Measurements from ENCODE around the gene ESYT2. TPM values are rescaled to one million over a fixed set of nuclear protein-coding genes. Genes with fewer than 3 reads are reported as not detected.

Gene ESYT2
- polyA plus RNA-seq, 1 donor, result 47.7 TPM

- DNase-seq, result no peak
These were observed 932 bp downstream of the ESYT2 start for GRCh38 chr7:158828133-158829020.

DNA sequence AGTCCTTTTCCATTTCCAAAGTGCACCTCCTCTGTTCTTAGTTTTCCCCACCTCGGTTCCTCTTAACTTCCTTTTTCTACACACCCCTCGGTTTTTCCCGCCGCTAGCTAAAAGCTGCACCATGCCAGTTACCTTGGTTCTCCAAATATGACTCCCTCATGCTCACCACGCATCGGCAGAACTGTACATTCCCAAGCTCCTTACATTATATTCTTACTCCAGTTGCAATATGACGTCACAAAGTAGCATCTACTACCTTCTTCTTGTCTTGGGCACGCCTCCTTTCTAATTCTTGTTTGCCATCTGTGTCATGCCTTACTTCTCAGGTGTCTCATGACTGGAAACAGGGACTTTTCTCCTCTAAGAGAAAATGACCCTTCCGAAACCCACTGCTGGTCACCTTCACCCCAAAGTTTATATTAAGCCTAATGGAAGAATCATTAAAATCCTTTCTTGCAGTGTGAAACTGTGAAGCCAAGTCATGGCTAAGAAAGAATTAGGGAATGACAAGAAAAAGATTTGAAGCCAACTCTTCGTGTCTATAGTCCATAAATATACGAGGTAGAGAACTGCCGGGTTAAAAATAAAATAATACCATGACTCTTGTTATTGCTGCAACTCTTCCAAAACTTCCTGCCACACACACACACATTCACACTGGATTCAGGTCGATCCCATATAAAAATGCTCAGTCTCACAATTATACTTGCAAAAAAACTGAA, 1.7 kb downstream of the ESYT2 start:
- DNase-seq, result no peak

GRCh38 chr7:158825628-158826289, 3.5 kb downstream of the ESYT2 start:
- DNase-seq, result no peak

DNA sequence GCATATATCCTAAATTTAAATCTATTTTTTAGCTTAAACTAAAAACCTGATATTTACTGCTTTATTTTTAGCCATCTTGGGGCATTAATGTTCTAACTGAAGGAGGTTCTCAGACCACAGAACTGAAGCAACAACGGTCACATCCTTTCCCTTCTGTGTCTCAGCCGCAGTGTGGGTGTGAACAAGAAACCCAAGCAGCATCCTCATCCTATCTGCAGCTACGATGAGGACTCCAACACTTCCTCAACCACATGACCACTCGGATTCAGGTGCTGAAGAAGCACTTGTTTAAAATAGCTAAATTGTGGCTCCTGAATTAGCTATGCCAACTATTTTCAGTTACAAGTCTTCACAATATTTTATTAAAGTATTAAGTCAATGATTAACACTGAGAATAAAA, 5.3 kb downstream of the ESYT2 start:
- no peak for DNase-seq

DNA sequence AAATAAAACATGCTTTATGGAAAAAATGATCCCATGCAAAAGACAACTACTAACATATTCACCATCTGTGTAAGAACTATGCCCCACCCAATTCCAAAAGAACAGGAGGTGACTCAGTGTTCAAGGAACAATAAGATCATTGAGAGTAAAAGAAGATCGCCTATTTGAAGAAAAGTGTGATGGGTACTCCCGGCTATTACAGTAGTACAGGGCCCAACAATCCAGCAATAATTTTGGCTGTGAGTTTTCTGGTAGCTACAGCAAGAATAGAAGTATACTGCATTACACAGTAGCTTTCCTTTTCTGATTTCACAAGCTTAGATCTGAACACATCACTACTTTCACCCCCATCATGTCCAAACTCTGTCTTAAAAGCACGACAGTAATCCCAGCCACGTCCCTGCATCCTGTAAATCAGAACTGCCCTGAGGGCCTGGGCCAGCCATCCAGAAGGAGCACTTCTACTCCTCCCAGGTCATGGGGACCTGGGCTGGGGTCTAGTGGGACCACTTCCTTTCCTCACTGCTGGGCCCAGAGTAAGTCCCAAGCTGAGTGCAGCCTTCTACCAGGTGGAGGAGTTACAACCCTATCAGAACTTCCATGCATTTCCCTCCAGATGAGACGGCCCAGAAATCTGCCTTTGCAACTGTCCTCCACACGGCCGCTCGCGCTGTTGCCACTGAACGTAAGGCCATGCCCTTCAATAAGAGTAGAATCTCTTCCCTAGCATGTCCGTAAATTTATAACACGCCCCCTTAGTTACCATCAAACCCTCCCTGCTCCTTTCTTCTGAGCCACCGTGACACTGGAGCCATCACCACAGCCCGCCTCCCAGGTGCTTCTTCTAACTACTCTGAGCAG, 7.9 kb downstream of the ESYT2 start:
- DNase-seq, result no peak

DNA sequence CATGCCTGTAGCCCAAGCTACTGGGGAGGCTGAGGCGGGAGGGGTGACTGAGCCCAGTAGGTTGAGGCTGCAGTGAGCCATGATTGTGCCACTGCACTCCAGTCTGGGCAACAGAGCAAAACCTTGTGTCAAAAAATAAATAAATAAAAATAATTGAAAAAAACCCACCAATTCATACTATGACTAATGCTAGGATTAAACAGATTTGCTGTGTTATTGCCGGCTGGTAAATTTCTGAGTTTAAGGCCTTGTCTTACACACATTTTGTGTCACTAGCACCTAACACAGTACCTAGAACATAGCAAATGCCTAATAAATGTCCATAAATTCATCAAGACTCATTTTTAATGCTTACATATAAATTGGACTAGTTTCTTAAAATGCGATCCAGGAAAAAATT, 8.7 kb downstream of the ESYT2 start:
- DNase-seq, result no peak

- no peak for DNase-seq
These were observed 9.6 kb downstream of the ESYT2 start for GRCh38 chr7:158819571-158820203.

GRCh38 chr7:158818325-158819213, 10.7 kb downstream of the ESYT2 start:
- DNase-seq, result peak; percentile 70

- DNase-seq, result no peak
These were observed 12.3 kb downstream of the ESYT2 start for GRCh38 chr7:158816995-158817394.

- no peak for DNase-seq
These were observed 13.0 kb downstream of the ESYT2 start for GRCh38 chr7:158816271-158816670.

- DNase-seq, result no peak
These were observed 13.5 kb downstream of the ESYT2 start for GRCh38 chr7:158815800-158816128.

GRCh38 chr7:158815083-158815799, 14.1 kb downstream of the ESYT2 start:
- DNase-seq, result no peak

DNA sequence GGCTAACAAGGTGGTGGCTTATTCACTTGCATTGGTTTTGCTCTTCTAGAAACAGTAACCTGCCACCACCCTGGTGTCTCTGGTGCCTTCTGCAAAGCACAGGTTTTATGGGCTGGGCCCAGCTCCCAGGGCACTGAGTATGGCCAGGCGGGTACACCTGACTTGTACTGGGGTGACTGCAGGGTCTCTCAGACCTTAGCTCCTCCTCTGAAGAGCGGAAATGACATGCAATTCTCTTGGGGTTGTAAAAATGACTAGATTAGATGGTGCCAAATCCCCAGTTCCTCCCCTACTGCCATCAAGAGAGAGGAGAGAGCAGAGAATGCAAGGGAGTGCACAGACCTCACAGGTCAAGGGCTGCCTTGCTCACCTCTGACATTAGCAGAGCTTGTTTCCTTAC, 14.7 kb downstream of the ESYT2 start:
- no peak for DNase-seq

- no peak for DNase-seq
These were observed 16.6 kb downstream of the ESYT2 start for GRCh38 chr7:158812684-158813083.

DNA sequence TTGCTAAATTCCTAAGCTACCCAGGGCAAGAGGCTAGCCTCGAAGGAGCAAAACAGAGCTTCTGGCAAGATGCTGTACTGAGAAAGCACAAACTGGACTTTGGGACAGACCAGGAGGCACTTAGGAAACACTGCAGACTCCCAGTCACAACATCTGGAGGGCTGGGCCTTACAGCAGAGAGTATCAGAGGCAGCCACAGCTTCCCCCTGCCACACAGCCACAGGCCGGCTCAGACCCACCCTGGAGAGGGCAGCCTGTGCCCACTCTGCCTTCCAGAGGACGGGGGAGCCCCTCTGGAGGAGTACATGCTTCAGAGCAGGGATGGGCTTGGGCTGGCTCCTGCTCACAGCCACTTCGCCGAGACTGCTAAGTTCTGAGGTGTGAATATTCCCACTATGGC, 17.4 kb downstream of the ESYT2 start:
- DNase-seq, result no peak

DNA sequence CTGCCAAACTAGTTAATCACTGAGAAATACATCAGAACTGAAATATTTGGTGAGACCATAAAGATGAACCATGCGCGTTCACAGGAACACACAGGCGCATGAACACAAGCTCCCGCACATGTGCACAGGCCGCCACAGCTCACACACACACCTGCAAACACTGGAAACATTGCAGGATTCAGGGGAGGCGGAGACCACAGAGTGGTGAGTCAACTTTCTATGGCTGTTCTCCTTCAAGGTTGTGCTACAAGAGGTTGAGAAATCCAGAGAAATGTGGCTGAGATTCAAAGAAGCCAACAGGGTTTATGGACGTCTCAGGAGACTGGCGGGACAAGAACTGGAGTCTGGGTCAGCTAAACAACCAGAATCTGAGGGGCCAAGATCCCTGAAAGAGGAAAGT, 17.8 kb downstream of the ESYT2 start:
- DNase-seq, result no peak

DNA sequence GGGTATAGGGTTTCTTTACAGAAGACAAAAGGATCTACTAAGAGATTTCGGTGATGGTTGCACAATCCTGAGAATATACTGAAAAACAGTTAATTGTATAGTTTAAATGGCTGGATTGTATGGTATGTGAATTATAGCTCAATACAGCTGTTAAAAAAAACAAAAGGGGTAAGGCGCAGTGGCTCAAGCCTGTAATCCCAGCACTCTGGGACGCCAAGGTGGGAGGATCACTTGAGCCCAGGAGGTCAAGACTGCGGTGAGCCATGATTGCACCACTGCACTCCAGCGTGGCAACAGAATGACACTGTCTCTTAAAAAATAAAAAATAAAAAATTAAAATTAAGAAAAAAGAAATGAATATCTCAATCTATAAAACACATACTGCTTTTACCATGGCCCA, 18.5 kb downstream of the ESYT2 start:
- DNase-seq, result no peak

GRCh38 chr7:158809596-158809995, 19.7 kb downstream of the ESYT2 start:
- DNase-seq, result no peak

DNA sequence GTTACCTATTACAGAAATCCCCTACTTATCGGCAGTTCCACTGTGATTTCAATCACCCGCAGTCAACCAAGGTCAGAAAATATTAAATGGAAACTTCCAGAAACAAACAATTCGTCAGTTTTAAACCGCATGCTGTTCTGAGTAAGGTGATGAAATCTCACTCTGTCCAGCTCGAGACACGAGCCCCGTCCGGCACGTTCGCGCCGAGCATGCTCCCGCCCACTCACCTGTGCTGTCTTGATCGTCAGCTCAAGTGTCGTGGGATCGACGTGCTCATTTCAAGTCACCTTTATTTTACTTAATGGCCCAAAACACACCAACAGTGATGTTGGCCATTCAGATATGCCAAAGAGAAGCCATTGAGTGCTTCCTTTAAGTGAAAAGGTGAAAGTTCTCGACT, 21.2 kb downstream of the ESYT2 start:
- DNase-seq, result no peak

DNA sequence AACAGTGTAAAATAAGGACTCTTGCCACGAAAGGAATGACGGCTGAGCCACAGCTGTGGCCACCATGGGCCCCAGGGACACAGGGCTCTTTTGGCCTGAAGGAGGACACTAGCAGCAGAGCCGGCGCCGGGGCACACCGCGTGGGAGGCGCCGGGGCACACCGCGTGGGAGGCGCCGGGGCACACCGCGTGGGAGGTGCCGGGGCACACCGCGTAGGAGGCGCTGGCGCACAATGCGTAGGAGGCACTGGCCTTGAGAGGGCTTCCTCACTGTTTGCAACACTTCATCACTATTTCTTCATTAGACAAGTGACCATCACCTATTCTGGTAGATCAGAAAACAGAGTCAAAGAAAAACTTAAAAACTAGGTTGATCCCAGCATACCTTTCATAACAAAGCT, 23.4 kb downstream of the ESYT2 start:
- DNase-seq, result no peak
